Jurkat, Clone E6-1 (cell line): ENCODE measurements around the gene ANAPC7.

Experiments used
- DNase-seq: peaks from one replicate; pipeline ENCODE4 v3.0.0-alpha.2; 2011; ENCODE audit warnings: low read depth, low spot score
- H3K4me3 ChIP-seq: 2 replicates; pipeline ENCODE4 v1.5.1; 2011; ENCODE audit warnings: mild to moderate bottlenecking, low read length, control low read depth, moderate library complexity

ANAPC7 gene

DNA sequence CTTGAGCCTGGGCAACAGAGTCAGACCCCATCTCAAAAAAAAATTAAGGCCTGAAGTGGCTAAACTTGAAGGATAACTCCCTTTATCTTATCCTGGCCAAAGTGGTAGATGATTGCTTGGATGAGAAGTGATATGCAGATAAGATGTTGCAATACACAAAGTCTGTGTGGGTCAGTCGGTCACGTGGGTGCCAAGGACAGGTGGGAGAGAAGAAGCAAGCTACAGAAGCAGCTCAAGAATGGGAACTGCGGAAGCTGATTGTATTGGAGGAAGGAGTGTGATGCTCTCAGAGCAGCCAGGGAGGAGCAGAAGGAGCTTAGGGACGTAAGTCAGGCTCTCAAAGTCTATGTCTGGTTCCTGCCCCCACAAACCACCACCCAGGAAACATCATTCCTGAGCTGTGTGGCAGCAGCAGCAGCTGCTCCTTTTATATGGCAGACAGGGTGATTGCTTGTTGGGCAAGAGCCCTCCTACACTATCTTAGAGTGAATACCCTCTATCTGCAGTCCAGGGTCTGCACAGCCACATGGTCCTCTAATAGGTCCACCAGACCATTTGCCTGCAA, 67.9 kb downstream of the ANAPC7 start:
- DNase-seq, result no peak

DNA sequence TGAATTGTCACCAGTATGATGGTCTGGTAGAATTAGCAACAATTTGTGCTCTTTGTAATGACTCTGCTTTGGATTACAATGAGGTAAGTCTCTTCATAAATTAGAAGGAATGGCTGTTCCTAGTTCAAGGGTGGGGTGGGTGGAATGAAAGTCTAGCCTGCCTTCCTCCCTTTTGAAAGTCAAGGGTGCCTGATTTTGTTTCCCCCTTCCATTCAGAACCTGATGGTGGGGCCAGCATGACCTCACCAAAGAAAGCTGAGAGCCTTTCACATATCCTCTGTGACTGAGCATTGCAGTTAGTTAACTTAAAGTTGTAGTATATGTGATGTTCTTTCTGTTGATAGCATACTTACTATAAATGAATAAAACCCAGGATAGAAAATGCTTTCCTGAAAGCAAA, 70.3 kb downstream of the ANAPC7 start:
- no peak for DNase-seq
- no peak overlapping the region for H3K4me3 ChIP-seq

More for the DNA sequence above, 67.9 kb downstream of the ANAPC7 start:
- no peak overlapping the region for H3K4me3 ChIP-seq

DNA sequence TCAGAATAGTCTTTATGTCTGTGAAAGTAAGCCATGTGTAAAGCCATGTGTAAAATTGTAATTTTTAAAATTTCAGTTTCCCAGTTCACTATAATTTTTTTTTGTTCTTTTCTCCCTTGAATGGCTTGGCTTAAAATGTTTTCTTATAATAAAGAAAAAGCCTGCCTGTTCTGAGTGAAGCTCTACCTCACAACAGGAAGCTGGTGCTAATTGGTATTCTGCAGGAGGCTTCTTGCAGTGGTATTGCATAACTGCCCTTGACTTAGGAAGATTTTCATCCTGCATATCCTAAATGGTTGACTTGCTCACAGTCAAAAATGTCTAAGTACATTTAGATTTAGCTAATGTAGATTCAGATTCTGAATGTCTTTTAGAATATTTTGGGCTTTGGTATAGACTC, 73.0 kb downstream of the ANAPC7 start:
- DNase-seq, result no peak

DNA sequence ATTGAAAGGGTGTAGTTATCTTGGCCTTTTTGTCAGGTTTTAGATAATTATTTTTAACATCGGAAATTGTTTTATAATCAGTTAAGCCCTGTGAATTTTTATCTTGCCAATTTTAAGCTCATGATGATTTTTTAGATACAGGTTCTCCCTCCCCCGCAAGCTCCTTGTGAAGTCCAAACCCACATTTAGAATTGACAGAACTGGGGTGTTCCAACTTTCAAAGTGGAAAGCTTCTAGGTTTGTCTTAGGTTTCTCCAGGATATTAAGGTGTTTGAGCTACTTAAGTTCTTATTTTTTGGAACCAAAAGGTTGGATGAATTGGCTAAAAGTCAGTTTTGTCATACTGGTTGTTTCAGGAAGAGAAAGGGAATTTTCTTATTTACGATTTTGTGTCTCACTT, 73.4 kb downstream of the ANAPC7 start:
- no peak overlapping the region for H3K4me3 ChIP-seq
- DNase-seq, result no peak

More for the DNA sequence above, 73.0 kb downstream of the ANAPC7 start:
- no peak overlapping the region for H3K4me3 ChIP-seq

DNA sequence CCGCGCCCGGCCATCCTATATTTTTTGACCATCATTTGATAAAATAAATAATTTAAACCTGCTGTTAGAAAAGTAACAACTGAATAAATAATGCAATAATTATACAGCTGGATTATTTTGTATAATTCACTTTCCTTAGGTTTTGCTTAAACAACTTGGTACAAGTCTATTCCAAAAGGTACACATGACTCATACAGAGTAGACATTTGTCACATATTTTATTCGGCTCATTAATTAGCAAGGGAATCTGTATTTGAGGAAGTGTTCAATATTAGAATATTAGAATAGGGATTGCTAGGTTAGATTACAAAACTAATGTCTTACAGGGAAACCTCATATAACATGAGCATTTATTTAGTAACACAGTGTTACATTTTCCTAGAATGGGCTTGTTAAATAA, 73.8 kb downstream of the ANAPC7 start:
- no peak overlapping the region for H3K4me3 ChIP-seq
- no peak for DNase-seq
